ENCODE results near the gene AREG.

DNA sequence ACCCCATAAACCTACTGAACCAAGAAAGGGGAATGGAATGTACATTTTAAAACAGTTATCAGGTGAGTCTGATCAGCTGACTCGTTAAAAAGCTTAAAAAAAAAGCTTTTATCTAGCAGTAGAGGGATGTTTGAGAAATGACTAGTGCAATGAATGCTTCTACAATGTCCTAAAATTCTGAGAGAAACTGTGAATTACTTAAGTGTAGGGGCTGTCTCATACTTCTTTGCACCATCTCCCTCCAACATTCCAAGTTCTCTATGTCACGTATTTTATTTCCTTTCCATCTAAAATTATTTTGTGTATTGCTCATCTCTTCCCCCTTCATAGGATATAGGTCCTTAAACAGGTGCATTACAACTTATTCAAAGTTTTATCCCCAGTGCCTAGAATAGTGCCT lies 11.9 kb upstream of the AREG start:
- TF ChIP-seq SPI1 (IDR thresholded peaks at IDR 0.05; ENCODE audit: low read depth, low read length): no peak
- TF ChIP-seq POLR2A (IDR thresholded peaks at IDR 0.05; ENCODE audit: low read depth, low read length): no peak

Measured in GM12891 (cell line).